ENCODE data around the gene HMX3.

The HMX3 gene

DNA sequence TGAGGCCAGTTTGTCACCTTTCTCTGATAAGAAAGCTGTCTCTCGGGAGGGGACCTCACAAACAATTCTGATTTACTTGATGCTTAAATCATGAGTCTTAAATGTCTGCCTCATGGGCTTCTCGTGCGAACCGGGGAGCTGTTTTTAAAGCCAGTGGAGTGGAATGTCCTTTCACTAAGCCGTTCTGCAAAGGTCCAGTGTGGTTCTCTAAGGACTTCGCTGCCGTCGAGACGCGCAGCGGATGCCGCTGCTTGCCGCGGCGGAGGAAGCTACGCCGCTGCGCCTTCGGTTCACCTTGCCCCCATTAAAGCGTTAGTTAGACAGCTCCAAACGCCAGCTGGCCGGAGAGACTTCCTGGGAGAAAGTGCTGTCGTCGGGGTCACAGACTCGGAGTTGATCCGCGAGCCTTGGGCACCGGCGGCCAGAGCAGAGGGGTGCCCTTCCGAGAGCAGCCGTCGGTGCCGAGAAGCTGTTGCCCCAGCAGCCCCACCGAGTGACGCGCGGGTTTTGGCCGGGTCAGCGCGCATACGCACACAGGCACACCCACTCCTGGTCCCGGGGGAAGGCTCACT is 1.3 kb upstream of the HMX3 start:
- DNase-seq (ENCODE audit: low read depth) = no peak

DNA sequence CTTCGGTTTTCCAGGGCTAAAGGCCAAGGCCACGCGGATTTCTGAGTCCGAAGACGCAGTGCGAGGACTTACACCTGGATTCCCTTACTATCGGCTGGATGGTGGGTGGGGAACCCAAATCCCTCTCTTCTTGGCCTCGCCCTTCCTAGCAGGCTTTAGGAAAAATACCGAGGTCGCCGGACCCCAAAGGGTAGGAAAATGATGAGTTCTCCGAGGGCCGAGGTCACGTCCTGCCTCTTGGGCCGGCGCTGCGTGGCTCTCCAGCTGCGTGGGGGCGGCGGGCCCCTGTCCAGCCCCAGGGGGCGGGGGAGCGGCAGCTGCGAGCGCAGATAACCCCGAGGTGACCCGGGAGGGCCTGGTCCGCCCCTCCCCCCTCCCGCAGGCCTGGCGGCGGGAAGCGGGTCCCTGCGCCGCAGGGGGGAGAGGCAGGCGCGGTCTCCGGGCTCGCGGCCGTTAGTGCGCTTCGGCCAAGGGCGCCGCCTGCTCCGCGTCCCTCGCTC is 805 bp upstream of the HMX3 start:
- no peak for DNase-seq (ENCODE audit: low read depth)

DNA sequence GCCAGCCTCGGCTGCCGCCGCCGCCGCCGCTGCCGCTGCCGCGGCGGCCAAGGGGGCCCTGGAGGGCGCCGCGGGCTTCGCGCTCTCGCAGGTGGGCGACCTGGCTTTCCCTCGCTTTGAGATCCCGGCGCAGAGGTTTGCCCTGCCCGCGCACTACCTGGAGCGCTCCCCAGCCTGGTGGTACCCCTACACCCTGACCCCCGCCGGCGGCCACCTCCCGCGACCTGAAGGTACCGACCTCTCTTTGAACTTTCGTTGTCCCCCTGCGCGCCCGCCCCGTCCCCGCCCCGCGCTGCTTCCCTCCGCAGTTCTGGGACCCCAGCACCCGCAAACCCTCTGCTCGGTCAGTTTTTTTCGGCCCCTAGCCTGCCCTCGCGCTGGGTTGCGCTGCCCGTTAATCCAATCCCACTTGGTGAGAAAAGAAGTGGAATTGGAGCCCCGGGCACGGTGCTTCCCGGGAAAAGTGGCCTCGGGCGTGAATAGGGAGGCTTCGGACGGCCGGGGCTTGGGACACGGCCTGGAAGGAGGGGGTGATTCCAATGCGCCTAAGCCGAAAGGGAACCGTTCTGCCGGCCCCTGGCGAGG is 543 bp downstream of the HMX3 start:
- no peak for DNase-seq (ENCODE audit: low read depth)

DNA sequence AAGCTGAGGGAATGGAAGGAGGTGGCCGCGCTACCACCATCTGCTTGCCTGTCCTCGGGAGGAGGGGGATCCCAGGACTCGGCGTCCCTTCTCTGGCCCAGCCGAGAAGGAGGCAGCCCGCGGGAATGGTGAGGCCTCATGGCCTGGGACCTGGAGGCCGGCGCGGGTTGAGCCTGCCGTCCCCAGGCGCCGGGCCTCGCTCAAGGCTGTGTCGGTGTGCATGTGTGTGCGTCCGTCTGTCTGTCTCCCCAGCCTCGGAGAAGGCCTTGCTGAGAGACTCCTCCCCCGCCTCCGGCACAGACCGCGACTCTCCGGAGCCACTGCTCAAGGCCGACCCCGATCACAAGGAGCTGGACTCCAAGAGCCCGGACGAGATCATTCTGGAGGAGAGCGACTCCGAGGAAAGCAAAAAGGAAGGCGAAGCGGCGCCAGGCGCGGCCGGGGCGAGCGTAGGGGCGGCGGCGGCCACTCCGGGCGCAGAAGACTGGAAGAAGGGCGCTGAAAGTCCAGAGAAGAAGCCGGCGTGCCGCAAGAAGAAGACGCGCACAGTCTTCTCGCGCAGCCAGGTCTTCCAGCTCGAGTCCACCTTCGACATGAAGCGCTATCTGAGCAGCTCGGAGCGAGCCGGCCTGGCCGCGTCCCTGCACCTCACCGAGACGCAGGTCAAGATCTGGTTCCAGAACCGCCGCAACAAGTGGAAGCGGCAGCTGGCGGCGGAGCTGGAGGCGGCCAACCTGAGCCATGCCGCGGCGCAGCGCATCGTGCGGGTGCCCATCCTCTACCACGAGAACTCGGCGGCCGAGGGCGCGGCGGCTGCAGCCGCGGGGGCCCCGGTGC is 1.3 kb downstream of the HMX3 start:
- DNase-seq (ENCODE audit: low read depth) = no peak

DNA sequence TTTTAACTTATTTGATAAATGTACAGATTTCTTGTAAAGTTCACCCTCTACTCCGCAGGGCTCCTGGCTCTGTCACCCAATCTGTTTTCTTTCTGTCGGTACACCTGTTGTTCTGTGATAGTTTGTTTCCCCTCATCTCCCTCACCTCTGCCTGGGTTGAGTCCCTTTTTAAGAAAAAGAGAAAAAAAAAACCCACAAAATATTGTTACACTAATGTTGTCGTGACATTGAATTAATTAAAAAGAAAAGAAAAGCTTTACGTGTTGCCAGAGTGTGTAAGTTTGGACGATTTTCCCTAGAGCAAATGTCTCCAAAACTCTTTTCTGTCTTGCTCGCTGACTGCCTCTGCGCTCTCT is 3.4 kb downstream of the HMX3 start:
- DNase-seq (ENCODE audit: low read depth) = no peak

DNA sequence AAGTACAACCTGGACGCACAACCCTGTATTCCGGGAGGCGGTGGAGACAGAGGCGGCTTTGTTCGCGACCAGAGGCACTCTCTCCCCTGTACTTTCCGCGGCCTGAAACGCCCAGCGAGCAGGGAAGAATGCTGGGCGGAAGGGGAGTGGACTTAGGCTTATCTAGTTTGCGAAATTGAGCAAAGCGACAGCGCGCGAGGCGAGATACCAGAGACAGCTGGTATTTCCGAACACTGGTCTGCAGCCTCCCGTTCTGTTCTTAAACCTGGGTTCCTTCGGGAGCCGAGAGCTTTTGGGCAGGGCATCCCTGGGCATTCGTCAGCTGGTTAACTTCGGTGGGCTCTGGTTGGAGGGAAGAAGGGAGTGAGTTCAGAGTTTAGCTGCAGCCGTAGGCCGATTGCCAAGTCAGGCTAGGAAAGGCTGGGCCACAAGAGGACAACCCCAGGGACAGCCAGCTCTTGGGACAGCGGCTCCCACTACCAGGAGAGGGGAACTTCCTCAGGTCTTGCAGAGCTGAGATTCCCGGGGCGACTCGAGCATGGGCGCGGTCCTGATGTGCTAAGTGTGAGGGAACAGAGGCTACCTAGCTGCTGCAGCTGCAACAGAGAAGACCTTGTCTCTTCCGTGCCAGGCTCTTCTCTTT is 3.9 kb downstream of the HMX3 start:
- no peak for DNase-seq (ENCODE audit: low read depth)

DNA sequence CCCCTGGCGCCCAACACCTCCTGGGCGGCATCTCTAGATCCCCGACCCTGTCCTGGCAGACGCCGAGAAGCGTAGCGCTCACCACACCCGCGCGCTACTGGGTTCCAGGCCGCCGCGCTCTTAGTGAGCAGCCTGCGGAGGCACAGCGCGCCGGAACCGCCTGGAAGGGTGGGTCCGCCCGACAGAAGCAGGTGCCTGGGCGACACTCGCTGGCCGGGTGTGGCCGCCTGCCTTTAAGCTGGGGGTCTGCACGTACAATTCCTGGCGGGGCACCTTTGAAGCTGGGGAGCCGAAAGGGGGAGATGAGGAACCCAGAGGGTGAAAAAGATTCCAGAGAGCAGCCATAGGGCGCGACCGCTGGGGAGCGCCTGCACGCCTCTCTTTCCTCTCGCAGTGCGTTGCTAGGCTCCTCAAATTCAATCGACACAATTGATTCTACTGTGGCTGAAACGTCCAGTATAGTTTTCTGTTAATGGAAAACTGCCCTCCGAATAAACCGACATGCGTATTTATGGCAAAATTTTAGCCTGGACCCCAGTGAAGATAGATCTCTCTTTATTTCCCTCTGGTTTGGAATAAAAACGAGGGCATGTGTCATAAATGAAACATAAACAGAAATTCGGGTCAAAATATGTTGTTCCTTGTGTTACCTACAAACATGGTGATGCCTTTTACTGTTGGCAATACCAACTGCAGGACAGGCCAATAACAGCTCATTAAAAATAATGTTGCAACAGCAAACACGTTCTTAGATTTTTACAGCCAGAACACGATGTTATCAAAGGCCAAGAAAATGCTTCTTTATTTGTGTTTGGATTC is 4.6 kb downstream of the HMX3 start:
- no peak for DNase-seq (ENCODE audit: low read depth)

DNA sequence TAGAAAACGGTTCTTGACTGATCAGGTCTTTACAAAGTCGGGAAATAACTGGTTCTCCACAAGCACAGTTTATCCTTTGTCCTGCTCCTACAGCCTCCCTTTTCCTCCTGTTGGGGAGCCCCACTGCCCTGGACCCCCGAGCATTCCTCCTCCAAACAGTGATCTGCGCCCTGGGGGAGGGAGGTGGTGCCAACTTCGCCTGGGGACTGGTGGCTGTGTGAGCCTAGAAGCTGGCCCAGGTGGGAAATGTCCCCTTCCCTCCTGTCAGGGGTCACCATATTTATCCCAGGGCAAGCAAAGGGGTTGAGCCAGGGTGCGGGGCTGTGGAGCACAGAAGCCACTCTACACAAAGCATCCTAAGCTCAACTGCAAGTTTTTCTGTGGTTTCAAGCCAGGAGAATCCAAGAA is 5.2 kb downstream of the HMX3 start:
- DNase-seq (ENCODE audit: low read depth) = no peak

DNA sequence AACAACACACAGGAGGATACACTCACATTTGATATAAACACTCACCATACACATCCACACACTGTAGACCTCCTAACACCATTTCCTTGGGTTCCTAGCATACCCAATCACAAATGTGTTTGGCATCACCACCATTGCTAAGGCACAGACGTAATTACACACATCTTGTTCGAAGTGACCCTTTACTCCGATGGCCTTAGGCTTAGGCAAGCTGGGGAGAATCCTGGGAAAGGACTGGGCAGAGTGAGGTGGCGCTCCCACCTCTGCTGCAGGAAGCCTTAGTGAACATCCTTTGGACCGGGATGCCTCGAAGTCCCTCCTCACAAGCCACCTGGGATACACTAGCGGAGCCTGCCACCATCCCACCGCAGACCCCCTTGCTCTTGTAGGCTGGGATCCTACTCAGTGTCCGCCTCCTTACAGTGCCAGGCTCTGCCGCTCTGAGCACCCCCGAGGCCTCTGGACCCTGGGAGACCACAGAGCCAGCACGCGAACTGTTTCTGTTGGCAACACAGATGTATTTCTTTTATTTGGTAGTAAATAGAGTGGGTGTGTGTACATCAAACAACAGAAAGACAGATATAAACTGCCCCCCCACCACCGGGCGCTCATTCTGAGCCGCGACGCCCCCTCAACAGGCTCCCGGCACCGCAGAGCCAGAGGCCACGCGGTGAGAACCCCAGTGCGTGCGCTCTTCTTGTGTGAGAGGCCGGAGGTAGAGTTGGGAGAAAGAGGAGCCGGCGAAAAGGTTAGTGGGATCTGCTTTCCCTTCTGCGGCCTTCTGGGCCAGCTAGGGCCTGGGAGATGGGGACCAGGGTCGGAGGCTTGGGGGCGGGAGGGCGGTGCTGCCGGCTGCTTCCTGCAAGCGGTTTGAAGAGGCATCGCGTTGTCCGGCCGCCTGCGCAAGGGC is 6.3 kb downstream of the HMX3 start:
- DNase-seq (ENCODE audit: low read depth) = no peak

DNA sequence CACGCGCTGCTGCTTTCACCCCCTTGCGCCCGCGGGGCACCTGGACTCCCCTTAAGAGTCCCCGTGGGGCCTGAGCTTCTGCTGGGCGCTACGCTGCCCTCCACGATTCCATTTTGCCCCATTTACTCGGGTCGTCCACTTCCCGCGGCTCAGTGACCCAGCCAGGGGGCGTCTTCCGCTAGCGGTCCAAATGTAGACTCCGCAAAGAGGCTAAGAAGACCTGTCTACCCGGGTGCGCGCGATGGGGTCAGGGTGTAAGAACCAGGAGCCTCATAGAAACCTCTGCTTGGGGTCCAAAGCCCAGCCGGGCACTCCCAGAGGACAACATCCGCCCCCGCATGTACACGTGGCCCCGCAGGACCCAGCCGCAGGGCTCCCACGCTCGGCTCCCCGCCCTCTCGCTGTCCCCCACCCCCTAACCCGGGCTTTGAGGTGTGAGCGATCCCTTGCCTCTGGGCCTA is 7.0 kb downstream of the HMX3 start:
- DNase-seq (ENCODE audit: low read depth) = no peak

DNA sequence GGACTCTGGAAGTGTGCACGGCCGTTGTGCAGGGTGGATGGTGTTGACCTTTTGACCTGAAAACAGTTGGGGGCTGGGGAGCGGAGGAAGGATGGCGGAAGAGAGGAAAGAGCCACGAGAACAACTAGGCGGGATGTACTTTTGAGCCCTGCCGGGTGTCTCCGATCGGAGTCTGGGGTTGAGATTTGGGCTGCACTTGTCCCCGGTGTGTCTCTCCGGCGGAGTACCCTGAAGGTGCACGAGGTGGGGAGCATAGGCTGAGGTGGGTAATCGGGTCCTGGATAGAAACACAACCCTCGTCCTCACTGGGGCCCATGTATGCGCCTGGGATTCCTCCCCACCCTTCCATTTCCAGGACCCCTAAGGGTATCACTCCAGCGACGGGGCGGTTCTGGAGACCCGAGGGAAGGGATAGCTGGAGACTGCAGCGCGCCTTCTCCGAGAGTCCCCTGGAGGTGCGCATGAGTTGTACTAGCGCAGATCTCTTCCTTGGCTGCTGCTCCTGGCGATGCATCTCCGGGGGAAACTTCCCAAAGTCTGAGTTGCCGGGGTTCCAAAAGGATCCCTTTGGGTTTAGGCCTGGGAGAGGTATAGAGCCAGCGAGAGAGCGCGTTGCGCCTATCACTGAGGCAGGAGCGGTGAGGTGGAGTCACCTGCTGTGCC is 7.5 kb downstream of the HMX3 start:
- DNase-seq (ENCODE audit: low read depth) = no peak

DNA sequence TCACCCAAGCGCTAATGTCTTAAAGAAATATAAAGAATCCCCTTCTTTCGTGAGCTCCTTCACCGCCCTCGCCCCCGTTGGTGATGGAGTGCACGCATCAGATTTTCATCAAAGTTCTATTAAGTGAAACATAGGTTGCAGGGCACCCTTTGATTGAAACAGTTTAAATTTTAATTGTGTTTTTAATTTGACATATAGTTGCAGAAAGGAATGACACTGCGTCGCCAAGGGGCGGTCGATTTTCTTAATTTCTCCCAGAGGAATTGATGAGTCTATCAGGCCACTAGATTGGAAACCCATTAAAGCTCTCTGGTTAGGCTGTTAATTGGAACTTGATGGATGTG is 8.0 kb downstream of the HMX3 start:
- DNase-seq (ENCODE audit: low read depth) = no peak

DNA sequence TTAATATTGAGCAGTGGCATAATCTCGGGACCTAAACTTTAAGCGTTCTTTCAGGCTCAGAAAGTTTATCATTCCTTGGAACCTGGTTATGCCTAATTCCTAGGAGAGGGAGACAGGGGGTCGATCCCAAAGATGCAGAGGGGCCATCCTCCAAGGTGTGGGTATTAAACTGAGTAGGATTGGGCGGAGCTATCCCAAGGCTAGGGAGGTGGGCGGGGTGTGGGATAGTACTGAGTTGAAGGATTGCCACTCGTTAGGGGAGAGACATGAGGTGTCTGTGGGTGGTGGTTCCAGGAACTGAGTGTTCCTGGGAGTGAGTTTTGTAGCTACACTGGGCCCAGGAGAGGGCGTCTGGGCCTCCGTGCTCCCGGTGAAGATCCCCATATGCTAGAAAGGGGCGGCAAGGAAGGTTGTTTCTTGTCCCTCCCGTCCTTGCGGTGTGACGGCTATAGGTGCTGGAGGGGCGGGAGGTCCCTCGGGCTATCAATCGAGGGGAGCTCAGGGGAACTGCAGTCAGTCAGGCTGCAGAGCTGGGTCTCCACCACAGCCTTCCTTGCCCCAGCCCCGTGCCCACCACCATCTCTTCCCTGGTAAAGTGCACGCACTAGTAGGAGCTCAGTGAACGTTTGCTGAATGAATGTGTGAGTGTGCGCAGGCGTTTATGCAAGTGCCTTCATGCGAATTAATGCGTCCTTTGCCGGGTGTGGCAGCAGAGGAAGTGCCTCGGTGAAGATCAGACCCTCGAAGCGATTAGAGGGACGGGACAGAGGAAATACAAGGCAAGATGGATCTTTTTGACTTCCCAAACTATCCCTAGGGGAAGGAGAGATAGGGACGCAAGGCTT is 9.1 kb downstream of the HMX3 start:
- no peak for DNase-seq (ENCODE audit: low read depth)

DNA sequence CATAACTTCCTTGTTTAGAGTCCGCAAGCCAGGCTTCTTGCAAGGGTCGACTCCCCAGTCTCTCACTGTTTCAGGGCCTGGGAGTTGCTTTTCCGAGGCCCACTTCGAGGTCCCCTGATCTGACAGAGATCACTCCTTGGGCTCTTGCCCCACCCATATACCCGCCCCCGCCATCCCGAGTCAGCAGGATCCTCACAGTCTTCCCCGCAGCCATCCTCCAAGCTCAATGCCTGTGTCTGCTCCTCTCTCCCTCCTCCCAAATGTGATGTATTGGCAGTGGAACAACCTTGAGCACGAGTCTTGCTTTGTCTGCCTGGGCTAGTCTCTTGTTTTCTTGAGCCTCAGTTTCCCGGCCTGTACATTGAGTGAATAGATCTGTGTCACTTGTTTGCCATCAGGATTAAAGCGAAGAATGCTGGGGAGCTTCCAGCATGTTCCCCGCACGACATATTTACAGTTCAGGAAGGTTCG is 9.8 kb downstream of the HMX3 start:
- DNase-seq (ENCODE audit: low read depth) = no peak

DNA sequence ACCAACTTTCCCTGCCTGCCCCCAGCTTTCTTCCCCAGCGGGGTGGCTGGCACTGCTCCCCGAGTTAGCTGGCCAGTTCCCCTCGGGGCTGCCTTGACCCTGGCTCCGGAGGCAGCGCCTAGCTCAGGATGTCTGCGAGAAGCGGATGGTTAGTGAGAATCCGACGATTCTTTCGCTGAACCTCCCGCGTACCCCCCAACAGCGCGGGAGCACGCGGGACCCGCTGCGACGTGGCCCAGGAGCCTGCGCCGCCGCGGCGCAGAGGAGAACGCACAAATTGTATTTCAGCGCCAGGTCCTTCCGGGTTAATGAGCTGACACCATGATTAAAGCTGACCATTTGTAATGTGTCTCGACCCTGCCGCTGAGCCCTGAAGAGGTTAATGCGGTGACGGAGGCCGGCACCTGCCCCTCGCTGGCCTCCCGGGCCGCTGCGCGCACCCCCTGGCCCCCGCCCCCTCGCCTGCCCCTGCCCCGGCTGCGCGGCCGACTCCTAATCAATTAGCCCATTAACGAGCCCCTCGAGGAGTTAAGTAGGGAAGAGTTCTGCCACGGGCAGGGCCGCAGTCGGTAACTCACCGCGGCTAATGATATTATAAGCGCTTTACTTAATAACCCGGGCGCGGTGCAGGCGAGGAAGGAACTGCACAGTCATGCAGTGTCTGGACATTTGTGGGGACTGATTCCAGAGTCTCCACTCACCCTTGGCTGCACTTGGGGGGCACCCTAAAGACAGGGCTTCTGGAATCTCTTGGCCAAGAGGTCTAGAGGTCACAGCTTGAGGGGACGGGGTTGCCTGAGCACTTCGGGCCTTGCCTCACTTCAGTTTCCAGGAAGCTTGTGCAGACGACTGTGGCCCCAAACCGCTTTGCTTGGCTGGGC is 10.5 kb downstream of the HMX3 start:
- DNase-seq (ENCODE audit: low read depth) = no peak

DNA sequence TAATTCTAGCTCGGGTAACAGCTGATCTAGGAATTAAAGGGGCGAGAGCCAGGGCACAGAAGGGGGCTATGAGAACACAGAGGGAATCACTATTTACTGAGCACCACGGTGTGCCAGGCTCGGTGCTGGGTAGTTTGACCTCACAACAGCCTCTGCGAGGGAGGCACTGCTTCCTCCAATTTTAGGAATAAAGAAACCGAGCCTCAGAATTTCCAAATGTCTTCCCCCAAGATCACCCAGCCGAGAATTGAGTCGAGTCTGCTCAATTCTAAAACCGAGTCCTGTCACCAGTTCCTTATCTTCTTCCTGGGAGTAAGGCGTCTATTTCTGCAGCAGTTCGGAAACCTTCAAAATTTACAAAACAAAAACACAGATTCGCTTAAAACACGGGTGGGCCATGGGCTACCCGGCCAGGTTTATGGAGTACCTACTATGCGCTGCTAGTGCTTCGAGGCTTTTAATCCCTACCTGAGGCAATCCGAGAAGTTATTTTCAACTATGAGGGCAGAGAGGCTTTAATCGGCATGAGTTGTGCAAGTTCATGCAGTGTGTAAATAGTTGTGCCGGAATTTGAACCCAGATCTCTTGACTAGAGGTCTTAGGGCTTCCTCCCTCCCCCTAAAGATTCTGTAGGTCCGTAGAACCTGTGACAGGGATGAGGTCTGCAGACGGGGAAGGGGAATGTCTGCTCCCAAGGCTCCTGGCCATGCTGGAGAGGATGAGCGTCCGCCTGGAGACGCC is 11.3 kb downstream of the HMX3 start:
- no peak for DNase-seq (ENCODE audit: low read depth)

DNA sequence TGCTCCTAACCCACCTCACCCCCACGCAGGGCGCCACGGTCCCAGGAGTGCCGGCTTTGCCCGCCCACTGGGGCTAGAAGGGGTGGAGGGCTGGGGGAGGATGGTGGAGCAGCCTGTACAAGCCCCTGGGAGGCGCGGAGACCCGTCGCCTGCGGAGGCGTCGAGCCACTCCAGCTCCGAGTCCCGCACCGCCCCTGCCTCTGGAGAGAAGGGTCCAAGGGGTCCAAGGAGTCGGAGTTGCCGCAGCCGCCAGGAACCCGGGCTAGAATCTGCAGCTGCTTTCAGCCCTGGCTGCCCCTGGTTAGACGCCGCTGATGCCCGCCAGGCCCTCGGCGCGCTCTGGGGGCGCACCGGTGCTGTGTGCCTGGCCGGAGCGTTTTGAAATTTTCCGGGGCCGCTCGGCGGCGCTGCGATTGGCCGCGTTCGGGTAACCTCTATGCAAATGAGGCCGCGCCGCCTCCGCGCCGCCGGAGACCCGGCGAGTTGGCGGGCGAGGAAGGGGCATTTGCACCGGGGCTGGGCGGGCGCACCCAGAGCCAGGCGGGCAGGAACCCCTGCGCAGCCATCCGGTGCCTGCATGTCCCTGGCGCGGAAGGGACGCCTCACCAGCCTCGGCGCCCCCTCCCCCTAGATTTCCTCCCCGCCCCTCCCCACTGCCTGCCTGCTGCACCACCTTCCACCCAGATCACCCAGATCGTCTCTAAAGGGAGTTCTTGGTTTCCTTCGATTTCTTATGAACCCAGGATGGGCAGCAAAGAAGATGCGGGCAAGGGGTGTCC is 12.1 kb downstream of the HMX3 start, which contains the start of gene HMX2:
TSS of gene HMX2 (plus strand) at position 502 of the 779 bp plus-strand sequence. CDS start at position 745, 243 bp downstream.
- DNase-seq (ENCODE audit: low read depth) = no peak

Data from CMK (cell line).